ENCODE data around the gene MECP2. TPM values are rescaled to one million over a fixed set of nuclear protein-coding genes. Genes with fewer than 3 reads are reported as not detected.

The MECP2 gene
- total and polyA plus RNA-seq, 2 of the 13 experiments (the other 11 are each of a cell fraction or from before 2014, with no cell fraction given), result 7.9 to 18.1 TPM

DNA sequence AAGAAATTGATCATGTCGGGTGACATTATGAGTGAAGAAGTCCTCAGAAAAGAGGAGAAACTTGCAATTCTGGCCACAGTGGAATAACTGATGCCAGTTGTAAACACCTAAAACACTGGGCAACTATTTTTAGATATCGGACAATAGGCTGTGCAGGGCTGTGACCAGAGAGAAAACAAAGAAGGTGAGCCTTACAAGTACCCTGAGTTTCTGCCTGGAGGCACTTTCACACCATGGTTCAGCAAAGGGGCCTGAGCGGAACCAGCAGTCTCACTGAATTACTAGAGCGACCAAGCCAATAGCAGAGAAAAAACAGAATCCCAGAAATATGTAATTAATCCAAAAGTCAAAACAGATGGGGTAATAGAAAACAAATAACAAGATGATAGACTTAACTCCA, 89.0 kb downstream of the MECP2 start:
- in situ Hi-C loops (cut with HindIII; ENCODE audit: extremely low pct_ligation_motif_present, low pct_unique_long_range_greater_than_20kb), result no loop called here
- H3K27ac ChIP-seq (ENCODE audit: extremely low read length, insufficient read depth, low read length), result no peak overlapping the region
- H3K27me3 ChIP-seq (ENCODE audit: control insufficient read depth in 1 of 2, insufficient read depth in 2 of 2, low read length in 2 of 2), result no peaks in the 10 kb centered on the region
- H3K9me3 ChIP-seq (ENCODE audit: low read length), result no peaks in the 10 kb centered on the region
- no peak overlapping the region for H3K4me2 ChIP-seq (ENCODE audit: low read depth, low read length)
- intact Hi-C loops (cut with micrococcal nuclease; ENCODE audit: unreplicated experiment), result no loop called here
- DNase-seq (ENCODE audit: low spot score), result no peak
- TF ChIP-seq ATF7 (IDR thresholded peaks at IDR 0.05), result no peak
- no peak for TF ChIP-seq ATF7 (CRISPR knock-in tag; IDR thresholded peaks at IDR 0.05)
- no peak for TF ChIP-seq CBX2 (IDR thresholded peaks at IDR 0.05; ENCODE audit: low read depth, low read length)
- TF ChIP-seq CBX2 (CRISPR knock-in tag; IDR thresholded peaks at IDR 0.05; ENCODE audit: low read depth), result no peak
- TF ChIP-seq GABPA (IDR thresholded peaks at IDR 0.05; ENCODE audit: low read depth, low read length), result no peak
- no peak for TF ChIP-seq GABPA (CRISPR knock-in tag; IDR thresholded peaks at IDR 0.05; ENCODE audit: low read depth)
- H2AFZ ChIP-seq (ENCODE audit: low read length), result no peak overlapping the region
- no peak for FAIRE-seq
- no peaks in the 10 kb centered on the region for H3K79me2 ChIP-seq (ENCODE audit: insufficient read depth, low read length)
- no peak overlapping the region for H3K4me3 ChIP-seq (replicated peaks in 1 of 3; ENCODE audit: insufficient read depth in 1 of 3, low read depth in 2 of 3, low read length in 3 of 3)
- BruUV-seq (replicated peaks), result no TSS peak
- 73% methylated on average over 4 of the region's 4 CpGs for WGBS (ENCODE audit: low lambda C conversion rate)
- ChIA-PET CTCF (ENCODE audit: low intra/inter-chr PET ratio, low total read pairs) (no interaction called here), POLR2A (no interaction called here)
- no peaks in the 10 kb centered on the region for H4K20me1 ChIP-seq (ENCODE audit: insufficient read depth, low read length)
- no peak for ATAC-seq
- H3K4me1 ChIP-seq (ENCODE audit: insufficient read depth, low read length), result peaks cover 37% of the 10 kb centered on the region
- H3K36me3 ChIP-seq (replicated peaks in 1 of 2; ENCODE audit: control insufficient read depth in 1 of 2, insufficient read depth in 2 of 2, low read length in 2 of 2), result no peaks in the 10 kb centered on the region
- no peak overlapping the region for H3K9ac ChIP-seq (ENCODE audit: insufficient read depth, low read depth, low read length)

DNA sequence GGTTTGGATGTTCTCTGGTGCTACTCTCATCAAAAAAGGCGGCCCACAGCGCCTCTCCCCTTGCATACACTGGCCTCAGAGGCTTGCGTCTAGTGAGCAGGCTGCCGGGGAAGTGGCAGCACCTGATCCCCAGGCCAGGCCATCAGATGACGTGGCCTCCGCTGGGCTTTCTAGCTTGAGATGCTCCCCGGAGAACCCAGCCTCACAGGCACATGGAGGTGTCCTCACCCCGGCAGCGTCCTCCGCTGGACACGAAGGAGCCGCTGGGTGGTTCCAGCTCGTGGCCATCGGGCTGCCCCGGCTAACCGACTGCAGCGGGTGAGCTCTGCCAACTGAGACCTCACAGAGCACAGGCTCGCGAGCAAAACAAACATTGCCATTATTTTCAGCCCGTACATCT, 90.6 kb downstream of the MECP2 start:
- CTCF ChIA-PET (ENCODE audit: low intra/inter-chr PET ratio, low total read pairs), result no interaction called here

More for the DNA sequence above, 90.6 kb downstream of the MECP2 start:
- no peak for DNase-seq (ENCODE audit: low spot score)
- Histone ChIP-seq H3K9ac (ENCODE audit: insufficient read depth, low read depth, low read length) (no peak overlapping the region), H3K36me3 (replicated peaks in 1 of 2; ENCODE audit: control insufficient read depth in 1 of 2, insufficient read depth in 2 of 2, low read length in 2 of 2) (no peaks in the 10 kb centered on the region), H3K27me3 (ENCODE audit: control insufficient read depth in 1 of 2, insufficient read depth in 2 of 2, low read length in 2 of 2) (no peaks in the 10 kb centered on the region), H3K4me2 (ENCODE audit: low read depth, low read length) (no peak overlapping the region), H2AFZ (ENCODE audit: low read length) (no peak overlapping the region), H3K27ac (ENCODE audit: extremely low read length, insufficient read depth, low read length) (no peak overlapping the region), H4K20me1 (ENCODE audit: insufficient read depth, low read length) (no peaks in the 10 kb centered on the region), H3K4me3 (replicated peaks in 1 of 3; ENCODE audit: insufficient read depth in 1 of 3, low read depth in 2 of 3, low read length in 3 of 3) (no peak overlapping the region), H3K4me1 (ENCODE audit: insufficient read depth, low read length) (peaks cover 22% of the 10 kb centered on the region), H3K9me3 (ENCODE audit: low read length) (no peaks in the 10 kb centered on the region), H3K79me2 (ENCODE audit: insufficient read depth, low read length) (no peaks in the 10 kb centered on the region)
- intact Hi-C loops (cut with micrococcal nuclease; ENCODE audit: unreplicated experiment), result no loop called here
- TF ChIP-seq AGO2 (optimal IDR thresholded peaks at IDR 0.05; ENCODE audit: low read depth, low read length), result peak; percentile 42
- no peak for TF ChIP-seq ZNF569 (CRISPR knock-in tag; IDR thresholded peaks at IDR 0.05; ENCODE audit: borderline replicate concordance)
- in situ Hi-C loops (cut with HindIII; ENCODE audit: extremely low pct_ligation_motif_present, low pct_unique_long_range_greater_than_20kb), result no loop called here
- FAIRE-seq, result no peak
- POLR2A ChIA-PET, result interaction anchor here (1.3 kb wide), 1 partner anchor 59 kb away, joined by 3 read pairs; no protein-coding TSS in a partner anchor
- 100% methylated on average over 2 of the region's 20 CpGs for WGBS (ENCODE audit: low lambda C conversion rate)
- BruUV-seq (replicated peaks), result no TSS peak
- ATAC-seq, result no peak
